ENCODE data around the gene GCC1.
"Not testable (repeated sequence)": the region's sequence is repeated elsewhere in the genome, so short reads cannot be mapped to it uniquely, and the experiment has no call there.

Gene GCC1

GRCh38 chr7:127541548-127541947 lies 43.8 kb downstream of the GCC1 start:
- H3K27me3 ChIP-seq (ENCODE audit: insufficient read depth, poor library complexity, severe bottlenecking) = peaks cover 7% of the 10 kb centered on the region
- no peak for DNase-seq (ENCODE audit: low read depth in 1 of 2, low spot score in 1 of 2)
- H3K4me3 ChIP-seq (replicated peaks; ENCODE audit: insufficient read depth, low read length) = no peak overlapping the region
- no peak overlapping the region for H3K27ac ChIP-seq (replicated peaks)
- TF ChIP-seq GABPA (IDR thresholded peaks at IDR 0.05; ENCODE audit: low read depth) = no peak
- no peak for TF ChIP-seq SPI1 (IDR thresholded peaks at IDR 0.05; ENCODE audit: borderline replicate concordance, low read depth)
- no peak for TF ChIP-seq POLR2AphosphoS5 (IDR thresholded peaks at IDR 0.05; ENCODE audit: low read depth)
- no peak for TF ChIP-seq REST (IDR thresholded peaks at IDR 0.05; ENCODE audit: insufficient replicate concordance, low read depth)
- TF ChIP-seq CTCF (IDR thresholded peaks at IDR 0.05; ENCODE audit: insufficient read depth, low read length) = no peak

- not testable (repeated sequence) for H3K27ac ChIP-seq (replicated peaks); DNase-seq (ENCODE audit: low read depth in 1 of 2, low spot score in 1 of 2); H3K4me3 ChIP-seq (replicated peaks; ENCODE audit: insufficient read depth, low read length)
- peaks cover 14% of the 10 kb centered on the region for H3K27me3 ChIP-seq (ENCODE audit: insufficient read depth, poor library complexity, severe bottlenecking)
Measured at GRCh38 chr7:127540461-127540860, 44.9 kb downstream of the GCC1 start.

GRCh38 chr7:127539116-127539515 lies 46.3 kb downstream of the GCC1 start:
- TF ChIP-seq CTCF (IDR thresholded peaks at IDR 0.05; ENCODE audit: insufficient read depth, low read length) (no peak), SPI1 (IDR thresholded peaks at IDR 0.05; ENCODE audit: borderline replicate concordance, low read depth) (no peak)
- Histone ChIP-seq H3K27ac (replicated peaks) (no peak overlapping the region), H3K27me3 (ENCODE audit: insufficient read depth, poor library complexity, severe bottlenecking) (peaks cover 14% of the 10 kb centered on the region), H3K4me3 (replicated peaks; ENCODE audit: insufficient read depth, low read length) (no peak overlapping the region)
- no peak for DNase-seq (ENCODE audit: low read depth in 1 of 2, low spot score in 1 of 2)

- DNase-seq (ENCODE audit: low read depth in 1 of 2, low spot score in 1 of 2) = no peak
- no peak for TF ChIP-seq SPI1 (IDR thresholded peaks at IDR 0.05; ENCODE audit: borderline replicate concordance, low read depth)
- TF ChIP-seq GABPA (IDR thresholded peaks at IDR 0.05; ENCODE audit: low read depth) = no peak
- no peak for TF ChIP-seq POLR2AphosphoS5 (IDR thresholded peaks at IDR 0.05; ENCODE audit: low read depth)
- no peak for TF ChIP-seq REST (IDR thresholded peaks at IDR 0.05; ENCODE audit: insufficient replicate concordance, low read depth)
- no peak for TF ChIP-seq CTCF (IDR thresholded peaks at IDR 0.05; ENCODE audit: insufficient read depth, low read length)
- Histone ChIP-seq H3K27ac (replicated peaks) (no peak overlapping the region), H3K27me3 (ENCODE audit: insufficient read depth, poor library complexity, severe bottlenecking) (peaks cover 14% of the 10 kb centered on the region), H3K4me3 (replicated peaks; ENCODE audit: insufficient read depth, low read length) (no peak overlapping the region)
Measured at GRCh38 chr7:127536741-127537140, 48.7 kb downstream of the GCC1 start.
